Lung (tissue), 12 donors: ENCODE results near the gene S100A13. TPM values are rescaled to one million over a fixed set of nuclear protein-coding genes. Genes with fewer than 3 reads are reported as not detected.
A peak's percentile ranks its signal among the peaks of the same experiment; 100 is the strongest.

Experiments
- ATAC-seq: fragments of 200-7000 bp; cut with Tn5 transposase; one replicate; pipeline ENCODE4 v1.9.1; 2020; ENCODE audit warnings: moderate number of reproducible peaks; ENCODE audit not compliant: insufficient read depth, low FRiP score
- DNase-seq, 3 donors: peaks; one replicate each; pipeline ENCODE4 v3.0.0-alpha.2; 2013 to 2017
- H3K27ac ChIP-seq, 2 donors: one replicate each; pipeline ENCODE4 v1.5.1; 2013; ENCODE audit warnings: mild to moderate bottlenecking in 2 of 2, moderate library complexity in 2 of 2, control low read depth in 1 of 2, inconsistent platforms in 1 of 2, low read depth in 1 of 2, low read length in 1 of 2
- H3K27me3 ChIP-seq, 3 donors: one replicate each; pipeline ENCODE4 v1.5.1; 2013; ENCODE audit warnings: low read length in 2 of 3; ENCODE audit not compliant: control insufficient read depth in 3 of 3, insufficient read depth in 3 of 3
- H3K36me3 ChIP-seq, 4 donors: one replicate each; pipeline ENCODE4 v1.5.1; 2013; ENCODE audit warnings: low read length in 4 of 4, mild to moderate bottlenecking in 1 of 4, moderate library complexity in 1 of 4; ENCODE audit not compliant: control insufficient read depth in 4 of 4, insufficient read depth in 4 of 4
- H3K4me1 ChIP-seq, 5 donors: one replicate each; pipeline ENCODE4 v1.5.1; 2013; ENCODE audit warnings: low read length in 5 of 5, mild to moderate bottlenecking in 2 of 5, moderate library complexity in 1 of 5; ENCODE audit not compliant: control insufficient read depth in 5 of 5, insufficient read depth in 5 of 5
- H3K4me3 ChIP-seq: one replicate; pipeline ENCODE4 v1.5.1; 2013; ENCODE audit warnings: mild to moderate bottlenecking, control low read depth, moderate library complexity
- H3K9ac ChIP-seq, 2 donors: one replicate each; pipeline ENCODE4 v1.5.1; 2013; ENCODE audit warnings: low read length in 2 of 2, control low read depth in 1 of 2; ENCODE audit not compliant: insufficient read depth in 1 of 2
- H3K9me3 ChIP-seq, 4 donors: one replicate each; pipeline ENCODE4 v1.5.1; 2013; ENCODE audit warnings: low read length in 3 of 4, mild to moderate bottlenecking in 1 of 4, moderate library complexity in 1 of 4; ENCODE audit not compliant: control insufficient read depth in 4 of 4, insufficient read depth in 3 of 4
- CTCF ChIP-seq: IDR thresholded peaks from 2 replicates; pipeline ENCODE4 v1.5.1; 2012; ENCODE audit warnings: mild to moderate bottlenecking; ENCODE audit errors: control extremely low read depth, extremely low read depth
- WGBS, 2 donors: extraction: QIAGEN DNeasy Blood & Tissue Kit; methylation state at CpG; one replicate each; pipeline ENCODE4 v1.1.7; 2013; 5-methylcytosine and 5-hydroxymethylcytosine counted together
- polyA plus RNA-seq, 2 donors: library from polyadenylated mRNA; stranded (reverse); fragments of 200-250 nt; gene quantifications; one replicate each; pipeline ENCODE4 v1.2.1, GENCODE V29; 2013
- total RNA-seq, 2 donors: library from RNA; depleted of rRNA in 1 of 2; stranded (reverse); fragments of >200 nt in 1 of 2; gene quantifications; one replicate each; pipeline ENCODE4 v1.2.1, GENCODE V29; 2014 to 2021
- donor health status: control.
- donor health status: control.
- donor health status: Bipolar disorder and iron deficiency.
- donor health status: healthy.
- donor health status: DM: yes; HTN: yes; CAD: no.

Gene S100A13
- total and polyA plus RNA-seq, 4 donors: 36.2 to 168 (median 86.5) TPM

DNA sequence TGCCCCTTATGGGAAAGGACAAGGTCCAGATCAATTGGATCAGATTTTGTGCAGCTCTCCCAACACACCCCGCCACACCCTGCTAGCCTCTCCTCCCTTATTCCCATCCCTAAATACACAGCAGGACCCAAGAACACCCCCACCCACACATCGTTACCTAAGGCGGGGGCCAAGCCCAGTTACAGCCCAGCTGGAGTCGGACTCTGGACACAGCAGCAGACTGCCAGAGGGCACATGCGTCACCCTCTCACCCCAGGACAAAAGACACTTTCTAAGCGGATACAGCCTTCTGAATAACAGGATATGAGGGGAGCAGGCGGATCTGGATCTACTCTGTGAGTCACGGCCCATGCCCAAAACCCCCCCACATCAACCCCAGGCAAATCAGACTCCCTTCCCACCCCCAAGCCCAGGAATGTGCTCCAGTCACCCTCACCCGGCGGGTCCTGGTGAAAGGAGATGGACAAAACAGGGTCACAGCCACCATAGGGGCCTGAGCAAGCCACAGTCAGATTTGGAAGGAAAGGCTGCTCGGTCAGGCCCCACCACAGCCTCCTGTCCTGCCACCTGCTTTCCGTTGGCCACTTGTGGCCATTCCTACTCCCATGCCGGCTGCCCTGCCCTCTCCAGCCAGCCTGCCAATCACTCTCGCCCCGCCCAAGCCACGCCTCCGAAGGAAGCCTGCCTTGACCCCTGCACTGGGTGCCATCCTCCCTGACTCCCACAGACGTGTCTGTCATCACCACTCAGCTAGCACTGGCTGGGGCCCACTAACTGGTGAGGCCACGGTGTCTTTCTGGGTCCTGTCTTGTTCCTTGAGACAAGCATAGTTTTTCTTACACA, 18.3 kb downstream of the S100A13 start:
- H3K27ac ChIP-seq: peak overlapping the region; percentile 74 to 94
- DNase-seq (peak; percentile 46 to 77 (median 61)), ATAC-seq (peak; percentile 64)
- no peaks in the 10 kb centered on the region for H3K27me3 ChIP-seq
- 35 to 63% methylated on average over 19 of the region's 19 CpGs for WGBS, 2 donors
- no peak for TF ChIP-seq CTCF
- H3K9ac ChIP-seq: peak overlapping the region; percentile 65 to 69
- peaks cover 11 to 46% (median 29%) of the 10 kb centered on the region in 5 donors for H3K4me1 ChIP-seq
- peaks cover 2 to 13% (median 5%) of the 10 kb centered on the region in 4 donors for H3K36me3 ChIP-seq
- peak overlapping the region; percentile 50 for H3K4me3 ChIP-seq
- no peaks in the 10 kb centered on the region for H3K9me3 ChIP-seq

GRCh38 chr1:153608089-153608682, 19.1 kb downstream of the S100A13 start:
- Histone ChIP-seq H3K9ac (peak overlapping the region; percentile 65 to 69), H3K27me3 (no peaks in the 10 kb centered on the region), H3K36me3 (peaks cover 2 to 13% (median 5%) of the 10 kb centered on the region in 4 donors), H3K4me1 (peaks cover 11 to 41% (median 29%) of the 10 kb centered on the region in 5 donors), H3K9me3 (no peaks in the 10 kb centered on the region), H3K27ac (peak overlapping the region; percentile 74 to 94), H3K4me3 (peak overlapping the region; percentile 50)
- WGBS, 2 donors: 62 to 68% methylated on average over 7 of the region's 7 CpGs
- DNase-seq (peak; percentile 42 to 72 (median 64)), ATAC-seq (no peak)
- TF ChIP-seq CTCF: no peak

DNA sequence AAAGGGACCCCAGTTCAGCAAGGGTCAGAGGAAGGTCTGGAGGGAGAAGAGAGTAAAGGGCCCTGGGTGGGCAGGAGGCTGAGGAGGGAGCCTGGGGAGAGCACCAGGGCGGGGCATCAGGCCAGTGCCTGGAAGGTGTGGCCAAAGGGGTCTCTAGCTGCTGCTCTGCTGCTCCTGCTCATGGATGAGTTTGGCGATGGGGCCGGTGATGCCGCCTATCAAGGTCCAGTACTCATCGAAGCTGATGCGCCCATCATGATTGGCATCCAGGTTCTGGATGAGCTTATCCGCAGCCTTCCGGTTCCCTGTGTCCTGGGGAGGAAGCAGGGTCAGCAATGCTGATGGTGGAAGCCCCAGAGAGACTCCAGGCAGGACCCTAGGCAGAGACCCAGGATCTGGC, 19.9 kb downstream of the S100A13 start:
- TF ChIP-seq CTCF: no peak
- no peaks in the 10 kb centered on the region for H3K27me3 ChIP-seq
- H3K27ac ChIP-seq: peak overlapping the region; percentile 6 to 94
- peaks cover 11 to 39% (median 29%) of the 10 kb centered on the region in 5 donors for H3K4me1 ChIP-seq
- 89 to 96% methylated on average over 8 of the region's 8 CpGs for WGBS, 2 donors
- no peak for DNase-seq
- no peaks in the 10 kb centered on the region for H3K9me3 ChIP-seq
- no peak for ATAC-seq
- H3K36me3 ChIP-seq: peaks cover 2 to 13% (median 5%) of the 10 kb centered on the region in 4 donors
- peak overlapping the region in 1 of 2 donors; percentile 16 for H3K9ac ChIP-seq
- H3K4me3 ChIP-seq: peak overlapping the region; percentile 15
